Retinal pigment epithelial cell (primary cell): Measurements from ENCODE around the gene ALPK3.

Source experiments
- DNase-seq: peaks from one replicate; pipeline ENCODE4 v3.0.0-alpha.2; 2010; ENCODE audit warnings: low read depth
- H3K4me3 ChIP-seq: 2 replicates; pipeline ENCODE4 v1.5.1; 2011; ENCODE audit warnings: mild to moderate bottlenecking, low read length, control low read depth, moderate library complexity
- TF ChIP-seq, protein P1 (sequence below): conservative IDR thresholded peaks from 2 replicates; pipeline ENCODE4 v1.5.1; 2011; ENCODE audit warnings: low read depth, low read length, control low read depth, inconsistent platforms

The ALPK3 gene

GRCh38 chr15:84829428-84829827, 12.3 kb downstream of the ALPK3 start:
- no peak for DNase-seq
- TF ChIP-seq, protein P1, sequence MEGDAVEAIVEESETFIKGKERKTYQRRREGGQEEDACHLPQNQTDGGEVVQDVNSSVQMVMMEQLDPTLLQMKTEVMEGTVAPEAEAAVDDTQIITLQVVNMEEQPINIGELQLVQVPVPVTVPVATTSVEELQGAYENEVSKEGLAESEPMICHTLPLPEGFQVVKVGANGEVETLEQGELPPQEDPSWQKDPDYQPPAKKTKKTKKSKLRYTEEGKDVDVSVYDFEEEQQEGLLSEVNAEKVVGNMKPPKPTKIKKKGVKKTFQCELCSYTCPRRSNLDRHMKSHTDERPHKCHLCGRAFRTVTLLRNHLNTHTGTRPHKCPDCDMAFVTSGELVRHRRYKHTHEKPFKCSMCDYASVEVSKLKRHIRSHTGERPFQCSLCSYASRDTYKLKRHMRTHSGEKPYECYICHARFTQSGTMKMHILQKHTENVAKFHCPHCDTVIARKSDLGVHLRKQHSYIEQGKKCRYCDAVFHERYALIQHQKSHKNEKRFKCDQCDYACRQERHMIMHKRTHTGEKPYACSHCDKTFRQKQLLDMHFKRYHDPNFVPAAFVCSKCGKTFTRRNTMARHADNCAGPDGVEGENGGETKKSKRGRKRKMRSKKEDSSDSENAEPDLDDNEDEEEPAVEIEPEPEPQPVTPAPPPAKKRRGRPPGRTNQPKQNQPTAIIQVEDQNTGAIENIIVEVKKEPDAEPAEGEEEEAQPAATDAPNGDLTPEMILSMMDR, result no peak
- no peak overlapping the region for H3K4me3 ChIP-seq

- no peak overlapping the region for H3K4me3 ChIP-seq
- no peak for DNase-seq
Observed at GRCh38 chr15:84830036-84830435, 12.9 kb downstream of the ALPK3 start.

GRCh38 chr15:84831028-84831427, 13.9 kb downstream of the ALPK3 start:
- no peak for DNase-seq
- H3K4me3 ChIP-seq, result no peak overlapping the region
- TF ChIP-seq, protein P1, result no peak

More at GRCh38 chr15:84830036-84830435, 12.9 kb downstream of the ALPK3 start:
- TF ChIP-seq, protein P1, result no peak

GRCh38 chr15:84831613-84832012, 14.5 kb downstream of the ALPK3 start:
- TF ChIP-seq, protein P1, result no peak
- no peak overlapping the region for H3K4me3 ChIP-seq
- no peak for DNase-seq

DNA sequence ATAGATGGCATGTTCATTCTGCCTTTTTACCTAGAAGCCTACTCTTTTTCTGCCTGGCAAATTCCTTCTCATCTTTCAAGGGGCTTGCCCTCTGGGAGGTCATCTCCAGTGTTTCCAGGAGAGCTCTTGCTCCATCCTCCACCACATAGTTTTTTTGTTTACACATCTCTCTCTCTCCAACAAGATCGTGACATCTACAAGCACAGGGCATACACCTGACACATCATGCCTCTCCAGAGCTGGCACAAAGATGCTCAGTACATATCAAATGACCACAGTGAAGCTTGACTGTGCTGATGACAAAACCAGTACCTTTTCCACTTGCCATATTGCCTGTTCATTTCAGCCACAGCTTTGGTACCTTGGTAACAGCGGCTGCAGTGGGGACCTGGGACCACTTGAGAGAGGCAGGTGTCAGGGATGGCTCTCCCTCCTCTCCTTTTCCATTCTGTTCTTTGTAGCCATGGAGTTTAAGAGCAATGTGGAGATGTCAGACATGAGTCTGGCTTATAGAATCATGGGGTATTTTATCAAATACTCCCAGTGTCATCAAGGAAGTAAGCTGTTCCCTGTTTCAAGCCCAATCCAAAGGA, 15.4 kb downstream of the ALPK3 start:
- no peak overlapping the region for H3K4me3 ChIP-seq
- TF ChIP-seq, protein P1, result no peak
- no peak for DNase-seq

- no peak for DNase-seq
- TF ChIP-seq, protein P1, result no peak
- no peak overlapping the region for H3K4me3 ChIP-seq
Observed at GRCh38 chr15:84833447-84834228, 16.5 kb downstream of the ALPK3 start.

- no peak overlapping the region for H3K4me3 ChIP-seq
- TF ChIP-seq, protein P1, result no peak
- DNase-seq, result peak; percentile 66
Observed at GRCh38 chr15:84834229-84834955, 17.2 kb downstream of the ALPK3 start.
